ENCODE data around the gene NLRP11.

DNA sequence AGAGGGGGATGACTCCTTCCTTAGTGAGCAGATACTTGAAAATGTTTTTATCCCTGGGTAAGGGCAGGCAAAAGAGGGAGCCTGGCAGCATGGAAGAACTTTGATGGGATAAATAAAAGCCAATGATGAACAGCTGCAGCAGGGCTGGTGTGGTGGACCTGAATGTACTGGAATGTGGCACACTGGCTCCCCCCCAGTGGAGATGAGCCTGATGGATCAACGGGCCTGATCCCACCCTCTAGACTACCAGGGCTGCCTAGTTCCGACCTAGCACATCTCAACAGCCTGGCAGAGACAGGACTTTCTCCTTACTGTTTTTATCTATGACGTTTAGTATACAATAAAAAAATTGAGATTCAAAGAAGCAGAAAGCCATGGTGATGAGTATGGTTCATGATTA lies 20.5 kb downstream of the NLRP11 start:
- no peak for TF ChIP-seq CTCF (IDR thresholded peaks at IDR 0.05)
- no peak for TF ChIP-seq POLR2A (IDR thresholded peaks at IDR 0.05)
